Cardiac muscle cell (in vitro differentiated cells and primary cell): Measurements from ENCODE around the gene SBF2. TPM values are rescaled to one million over a fixed set of nuclear protein-coding genes. Genes with fewer than 3 reads are reported as not detected.

Experiments
- DNase-seq, 2 donors: peaks; one replicate each; pipeline versions ENCODE4 v3.0.0 to v3.0.0-alpha.2; 2010 to 2017; ENCODE audit warnings: low read depth in 1 of 2, low spot score in 1 of 2
- H3K27ac ChIP-seq: fragments of 200-600 bp; sonication (generic); 2 replicates; pipeline ENCODE4 v1.5.1; 2016
- H3K27me3 ChIP-seq: fragments of 200-600 bp; sonication (generic); 2 replicates; pipeline ENCODE4 v1.6.0; 2016; ENCODE audit warnings: control low read depth
- H3K36me3 ChIP-seq: fragments of 200-600 bp; sonication (generic); 2 replicates; pipeline ENCODE4 v1.5.1; 2016; ENCODE audit warnings: control low read depth
- H3K4me1 ChIP-seq: fragments of 200-600 bp; sonication (generic); 2 replicates; pipeline ENCODE4 v1.8.1; 2017; ENCODE audit warnings: low read depth, mild to moderate bottlenecking, mixed run types
- H3K4me3 ChIP-seq: fragments of 200-600 bp; sonication (generic); 2 replicates; pipeline ENCODE4 v1.5.1; 2016; ENCODE audit warnings: mild to moderate bottlenecking
- H3K9me3 ChIP-seq: fragments of 200-600 bp; sonication (generic); 2 replicates; pipeline ENCODE4 v1.5.1; 2017; ENCODE audit warnings: low read depth, mild to moderate bottlenecking, control low read depth
- polyA plus RNA-seq: library from polyadenylated mRNA; unstranded; fragments of >200 nt; fragmentation: Nextera tagmentation; extraction: Ambion mirVana; gene quantifications from 2 replicates; pipeline ENCODE4 v1.2.1, GENCODE V29; 2016
- total RNA-seq: library from RNA; depleted of rRNA; stranded (reverse); fragments of >200 nt; gene quantifications from 2 replicates; pipeline ENCODE4 v1.2.3, GENCODE V29; 2016
- TF ChIP-seq, protein P1 (sequence below): IDR thresholded peaks from 2 replicates; pipeline ENCODE4 v1.5.1; 2012; ENCODE audit warnings: low read depth, mild to moderate bottlenecking, low read length

SBF2 gene
- total and polyA plus RNA-seq, 2 experiments from 2014 or later: 13.3 to 32.3 TPM

DNA sequence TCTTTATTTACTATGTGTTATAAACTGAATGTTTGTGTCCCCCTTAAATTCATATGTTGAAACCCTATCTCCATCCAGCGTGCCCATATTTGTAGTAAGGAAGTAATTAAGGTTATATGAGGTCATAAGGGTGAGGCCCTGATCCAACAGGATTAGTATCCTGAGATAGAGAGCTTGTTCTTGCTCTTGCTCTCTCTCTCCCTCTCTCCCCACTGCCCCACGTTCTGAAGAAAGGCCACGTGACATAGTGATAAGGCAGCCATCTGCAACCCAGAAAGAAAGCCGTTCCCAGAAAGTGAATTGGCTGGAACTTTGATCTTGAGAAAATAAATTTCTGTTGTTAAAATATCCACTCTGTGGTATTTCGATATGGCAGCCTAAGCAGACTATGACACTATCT is 417.7 kb downstream of the SBF2 start:
- TF ChIP-seq, protein P1, sequence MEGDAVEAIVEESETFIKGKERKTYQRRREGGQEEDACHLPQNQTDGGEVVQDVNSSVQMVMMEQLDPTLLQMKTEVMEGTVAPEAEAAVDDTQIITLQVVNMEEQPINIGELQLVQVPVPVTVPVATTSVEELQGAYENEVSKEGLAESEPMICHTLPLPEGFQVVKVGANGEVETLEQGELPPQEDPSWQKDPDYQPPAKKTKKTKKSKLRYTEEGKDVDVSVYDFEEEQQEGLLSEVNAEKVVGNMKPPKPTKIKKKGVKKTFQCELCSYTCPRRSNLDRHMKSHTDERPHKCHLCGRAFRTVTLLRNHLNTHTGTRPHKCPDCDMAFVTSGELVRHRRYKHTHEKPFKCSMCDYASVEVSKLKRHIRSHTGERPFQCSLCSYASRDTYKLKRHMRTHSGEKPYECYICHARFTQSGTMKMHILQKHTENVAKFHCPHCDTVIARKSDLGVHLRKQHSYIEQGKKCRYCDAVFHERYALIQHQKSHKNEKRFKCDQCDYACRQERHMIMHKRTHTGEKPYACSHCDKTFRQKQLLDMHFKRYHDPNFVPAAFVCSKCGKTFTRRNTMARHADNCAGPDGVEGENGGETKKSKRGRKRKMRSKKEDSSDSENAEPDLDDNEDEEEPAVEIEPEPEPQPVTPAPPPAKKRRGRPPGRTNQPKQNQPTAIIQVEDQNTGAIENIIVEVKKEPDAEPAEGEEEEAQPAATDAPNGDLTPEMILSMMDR: no peak
- no peaks in the 10 kb centered on the region for H3K9me3 ChIP-seq
- H3K27me3 ChIP-seq: no peaks in the 10 kb centered on the region
- H3K27ac ChIP-seq: no peak overlapping the region
- peaks cover 8% of the 10 kb centered on the region for H3K4me1 ChIP-seq
- no peak for DNase-seq
- no peaks in the 10 kb centered on the region for H3K36me3 ChIP-seq
- H3K4me3 ChIP-seq: no peak overlapping the region

DNA sequence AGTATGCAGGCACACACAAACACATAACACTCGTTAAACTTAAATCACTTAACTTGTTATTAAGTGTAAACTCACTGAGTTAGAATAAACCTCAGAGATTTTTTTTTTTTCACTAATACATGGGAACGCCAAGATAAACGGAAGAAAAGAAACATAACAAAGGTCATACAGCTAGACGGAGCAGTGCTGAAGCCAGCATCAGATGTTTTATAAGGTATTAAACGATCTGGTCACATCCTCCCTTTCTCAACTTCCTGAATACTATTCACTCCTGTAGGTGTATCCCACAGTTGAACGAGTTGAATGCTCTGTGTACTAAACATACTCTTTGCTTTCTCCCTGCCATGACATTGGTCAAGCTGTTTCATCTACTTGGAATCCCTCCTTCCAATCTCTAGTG is 418.2 kb downstream of the SBF2 start:
- no peak for DNase-seq
- Histone ChIP-seq H3K27me3 (no peaks in the 10 kb centered on the region), H3K4me3 (no peak overlapping the region), H3K4me1 (peaks cover 8% of the 10 kb centered on the region), H3K9me3 (no peaks in the 10 kb centered on the region), H3K27ac (no peak overlapping the region), H3K36me3 (no peaks in the 10 kb centered on the region)
- TF ChIP-seq, protein P1: no peak

DNA sequence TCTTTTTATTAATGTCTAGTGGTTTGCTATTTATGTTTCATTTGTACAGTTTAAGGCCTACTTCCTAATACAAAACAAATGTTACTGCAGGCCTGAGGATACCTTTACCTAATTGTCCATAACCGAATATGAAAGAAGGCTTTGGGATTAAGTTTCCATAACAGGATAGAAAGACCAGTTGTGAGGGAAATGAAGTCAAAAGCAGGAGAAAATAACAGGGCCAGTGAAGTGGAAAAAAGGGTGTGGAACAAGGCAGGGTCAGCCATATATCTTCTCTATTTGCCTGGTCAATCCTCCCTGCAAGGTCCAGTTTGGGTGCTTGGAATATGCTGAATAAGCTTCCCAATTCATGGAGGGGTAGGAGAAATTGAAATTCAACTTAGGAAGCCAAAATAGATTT is 418.6 kb downstream of the SBF2 start:
- DNase-seq: no peak
- peaks cover 8% of the 10 kb centered on the region for H3K4me1 ChIP-seq
- H3K4me3 ChIP-seq: no peak overlapping the region
- no peaks in the 10 kb centered on the region for H3K27me3 ChIP-seq
- no peak overlapping the region for H3K27ac ChIP-seq
- H3K36me3 ChIP-seq: no peaks in the 10 kb centered on the region
- TF ChIP-seq, protein P1: no peak
- H3K9me3 ChIP-seq: no peaks in the 10 kb centered on the region

DNA sequence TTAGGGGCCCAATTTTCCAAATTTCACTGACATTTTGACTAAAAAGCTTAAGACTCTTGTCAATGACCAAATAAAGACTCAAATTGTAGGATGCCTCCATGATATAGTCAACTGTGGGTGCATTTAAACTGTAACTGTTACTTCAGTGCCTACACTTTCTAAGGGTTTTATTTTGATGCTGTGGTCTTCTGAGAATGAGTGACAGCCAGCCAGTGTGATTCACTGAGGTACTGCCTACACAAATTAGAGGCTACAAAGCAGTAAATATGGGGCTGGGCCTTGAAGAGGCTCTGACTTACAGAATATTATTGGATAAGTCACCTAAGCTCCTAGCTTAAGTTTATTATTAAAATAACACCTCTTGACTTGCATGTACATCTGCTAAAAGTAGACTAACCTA is 419.6 kb downstream of the SBF2 start:
- Histone ChIP-seq H3K4me1 (peaks cover 4% of the 10 kb centered on the region), H3K4me3 (no peak overlapping the region), H3K9me3 (no peaks in the 10 kb centered on the region), H3K27ac (no peak overlapping the region), H3K27me3 (no peaks in the 10 kb centered on the region), H3K36me3 (no peaks in the 10 kb centered on the region)
- no peak for DNase-seq
- TF ChIP-seq, protein P1: no peak

DNA sequence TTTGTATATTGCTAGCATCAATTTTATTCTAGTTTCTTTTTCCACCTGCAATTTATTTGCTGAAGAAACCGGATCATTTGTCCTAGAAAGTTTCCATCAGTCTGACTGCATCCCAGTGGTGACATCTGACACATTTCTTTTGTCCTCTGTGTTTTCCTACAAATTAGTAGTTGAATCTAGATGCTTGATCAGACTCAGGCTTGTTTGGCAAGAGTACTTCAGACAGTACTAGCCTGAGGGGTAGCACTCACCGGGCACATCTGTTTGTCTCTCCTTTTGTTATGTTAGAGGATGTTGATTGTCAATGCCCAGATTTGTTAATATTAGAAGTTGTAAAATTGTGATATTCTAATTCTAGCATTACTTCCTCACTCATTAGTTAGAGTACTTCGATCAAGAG is 425.4 kb downstream of the SBF2 start:
- TF ChIP-seq, protein P1: no peak
- no peaks in the 10 kb centered on the region for H3K27me3 ChIP-seq
- no peak overlapping the region for H3K27ac ChIP-seq
- H3K4me3 ChIP-seq: no peak overlapping the region
- H3K4me1 ChIP-seq: no peaks in the 10 kb centered on the region
- no peaks in the 10 kb centered on the region for H3K9me3 ChIP-seq
- no peak for DNase-seq
- no peaks in the 10 kb centered on the region for H3K36me3 ChIP-seq

DNA sequence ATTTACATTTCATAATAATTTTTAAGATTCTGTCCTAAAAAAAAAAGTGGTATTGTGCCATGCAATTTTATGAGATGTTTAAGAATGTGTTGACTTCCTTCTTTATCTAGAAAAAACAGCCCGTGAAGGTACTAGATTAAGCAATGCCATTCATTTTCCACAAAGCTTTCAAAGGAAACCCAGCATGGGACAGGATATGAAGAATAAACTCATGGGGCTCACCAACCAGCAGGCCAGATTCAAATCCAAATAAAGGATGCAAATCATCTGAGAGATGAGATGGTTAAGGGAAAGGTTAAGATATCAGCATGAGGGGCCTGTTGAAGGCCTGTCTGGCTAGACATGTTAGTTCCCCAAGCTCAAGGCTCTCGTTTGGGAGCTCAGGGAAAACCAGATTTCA is 431.0 kb downstream of the SBF2 start:
- Histone ChIP-seq H3K27ac (no peak overlapping the region), H3K4me1 (peaks cover 29% of the 10 kb centered on the region), H3K9me3 (no peaks in the 10 kb centered on the region), H3K36me3 (no peaks in the 10 kb centered on the region), H3K4me3 (no peak overlapping the region), H3K27me3 (no peaks in the 10 kb centered on the region)
- TF ChIP-seq, protein P1: no peak
- peak in 1 of 2 donors; percentile 50 for DNase-seq
